SU-DHL-6 (cell line): Measurements from ENCODE around the gene ARMH4.

Source experiments
- H2AFZ ChIP-seq: fragments of 200-600 bp; sonication (generic); 2 replicates; pipeline ENCODE4 v1.6.1; 2014; ENCODE audit warnings: low read depth, mild to moderate bottlenecking, moderate library complexity, mixed read lengths, antibody characterized with exemption, low read length; ENCODE audit not compliant: severe bottlenecking
- H3F3A ChIP-seq: fragments of 200-600 bp; shearing (Covaris generic); 2 replicates; pipeline ENCODE4 v1.6.0; 2016; ENCODE audit warnings: antibody characterized with exemption, mild to moderate bottlenecking; ENCODE audit not compliant: insufficient read depth
- H3K27ac ChIP-seq: fragments of 200-600 bp; sonication (generic); 2 replicates; pipeline ENCODE4 v1.5.1; 2016; ENCODE audit warnings: low read depth, mild to moderate bottlenecking, low read length, moderate library complexity, mixed read lengths
- H3K27me3 ChIP-seq: fragments of 200-600 bp; sonication (generic), shearing (Covaris generic); 2 replicates; pipeline ENCODE4 v1.6.0; 2014; ENCODE audit warnings: mild to moderate bottlenecking, low read length
- H3K36me3 ChIP-seq: fragments of 200-600 bp; sonication (generic); 2 replicates; pipeline ENCODE4 v1.6.1; 2014; ENCODE audit warnings: mild to moderate bottlenecking, low read length, mixed read lengths
- H3K4me2 ChIP-seq: fragments of 300-600, 200-600 bp; shearing (Covaris generic), sonication (generic); 2 replicates; pipeline ENCODE4 v1.6.0; 2014; ENCODE audit warnings: low read length, low read depth, mild to moderate bottlenecking; ENCODE audit not compliant: poor library complexity, severe bottlenecking
- H3K4me3 ChIP-seq: fragments of 200-600 bp; sonication (generic); 2 replicates; pipeline ENCODE4 v1.5.1; 2014; ENCODE audit warnings: antibody characterized with exemption, low read length, mild to moderate bottlenecking, mixed read lengths; ENCODE audit not compliant: insufficient read depth, poor library complexity, severe bottlenecking
- H3K79me2 ChIP-seq: fragments of 200-600 bp; sonication (generic); 2 replicates; pipeline ENCODE4 v1.6.1; 2014; ENCODE audit warnings: mild to moderate bottlenecking, low read length, moderate library complexity; ENCODE audit not compliant: insufficient read depth
- H3K9ac ChIP-seq: fragments of 200-600 bp; sonication (generic); 2 replicates; pipeline ENCODE4 v1.7.0; 2014; ENCODE audit warnings: mild to moderate bottlenecking, low read length
- H3K9me2 ChIP-seq: fragments of 200-600 bp; sonication (generic); replicated peaks from 2 replicates; pipeline ENCODE4 v1.6.1; 2014; ENCODE audit warnings: low read length; ENCODE audit not compliant: insufficient read depth
- H3K9me3 ChIP-seq: fragments of 200-600 bp; sonication (generic); 2 replicates; pipeline ENCODE4 v1.6.1; 2014; ENCODE audit warnings: low read length, mixed read lengths; ENCODE audit not compliant: insufficient read depth
- H4K20me1 ChIP-seq: fragments of 200-600 bp; sonication (generic); 2 replicates; pipeline ENCODE4 v1.6.1; 2014; ENCODE audit warnings: low read depth, mild to moderate bottlenecking, antibody characterized with exemption, low read length, moderate library complexity, mixed read lengths
- EZH2phosphoT487 ChIP-seq: fragments of 200-600 bp; sonication (generic), shearing (Covaris generic); conservative IDR thresholded peaks from 2 replicates; pipeline ENCODE4 v1.6.1; 2018; ENCODE audit warnings: mild to moderate bottlenecking, antibody characterized with exemption, low read length, moderate library complexity, mixed read lengths
- TF ChIP-seq, protein P1 (sequence below): fragments of 200-600 bp; sonication (generic); IDR thresholded peaks from one replicate; pipeline ENCODE4 v1.5.1; 2017; ENCODE audit warnings: antibody characterized with exemption, mild to moderate bottlenecking, low read length, moderate library complexity; ENCODE audit not compliant: insufficient read depth, poor library complexity, severe bottlenecking

Gene ARMH4

DNA sequence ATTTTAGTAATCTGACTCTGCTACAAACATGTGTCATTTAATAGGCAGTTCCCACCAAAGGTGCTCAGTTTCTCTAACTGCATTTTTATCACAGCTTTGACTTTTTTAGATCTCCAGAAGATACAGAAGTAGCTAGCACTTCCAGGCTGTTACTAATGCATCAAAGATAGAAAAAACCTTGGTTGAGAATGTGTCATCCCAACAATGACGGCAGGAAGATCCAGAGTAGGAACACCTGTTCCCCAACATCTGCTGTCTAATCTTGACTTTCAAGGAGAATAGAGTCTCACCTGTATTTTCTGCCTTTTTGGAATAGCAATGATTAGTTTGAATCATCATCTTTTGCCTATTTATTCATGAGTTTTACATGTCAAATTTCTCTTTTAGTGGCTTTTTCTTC, 45.0 kb downstream of the ARMH4 start:
- H3K36me3 ChIP-seq = no peaks in the 10 kb centered on the region
- H3K9ac ChIP-seq = no peak overlapping the region
- no peaks in the 10 kb centered on the region for H3K9me3 ChIP-seq
- TF ChIP-seq EZH2phosphoT487 = no peak
- TF ChIP-seq, protein P1, sequence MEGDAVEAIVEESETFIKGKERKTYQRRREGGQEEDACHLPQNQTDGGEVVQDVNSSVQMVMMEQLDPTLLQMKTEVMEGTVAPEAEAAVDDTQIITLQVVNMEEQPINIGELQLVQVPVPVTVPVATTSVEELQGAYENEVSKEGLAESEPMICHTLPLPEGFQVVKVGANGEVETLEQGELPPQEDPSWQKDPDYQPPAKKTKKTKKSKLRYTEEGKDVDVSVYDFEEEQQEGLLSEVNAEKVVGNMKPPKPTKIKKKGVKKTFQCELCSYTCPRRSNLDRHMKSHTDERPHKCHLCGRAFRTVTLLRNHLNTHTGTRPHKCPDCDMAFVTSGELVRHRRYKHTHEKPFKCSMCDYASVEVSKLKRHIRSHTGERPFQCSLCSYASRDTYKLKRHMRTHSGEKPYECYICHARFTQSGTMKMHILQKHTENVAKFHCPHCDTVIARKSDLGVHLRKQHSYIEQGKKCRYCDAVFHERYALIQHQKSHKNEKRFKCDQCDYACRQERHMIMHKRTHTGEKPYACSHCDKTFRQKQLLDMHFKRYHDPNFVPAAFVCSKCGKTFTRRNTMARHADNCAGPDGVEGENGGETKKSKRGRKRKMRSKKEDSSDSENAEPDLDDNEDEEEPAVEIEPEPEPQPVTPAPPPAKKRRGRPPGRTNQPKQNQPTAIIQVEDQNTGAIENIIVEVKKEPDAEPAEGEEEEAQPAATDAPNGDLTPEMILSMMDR = no peak
- no peaks in the 10 kb centered on the region for H4K20me1 ChIP-seq
- H3F3A ChIP-seq = no peaks in the 10 kb centered on the region
- H3K4me2 ChIP-seq = no peak overlapping the region
- no peaks in the 10 kb centered on the region for H3K79me2 ChIP-seq
- H3K4me3 ChIP-seq = no peak overlapping the region
- H3K9me2 ChIP-seq = no peaks in the 10 kb centered on the region
- H3K27ac ChIP-seq = no peak overlapping the region
- H3K27me3 ChIP-seq = no peaks in the 10 kb centered on the region
- H2AFZ ChIP-seq = no peak overlapping the region

DNA sequence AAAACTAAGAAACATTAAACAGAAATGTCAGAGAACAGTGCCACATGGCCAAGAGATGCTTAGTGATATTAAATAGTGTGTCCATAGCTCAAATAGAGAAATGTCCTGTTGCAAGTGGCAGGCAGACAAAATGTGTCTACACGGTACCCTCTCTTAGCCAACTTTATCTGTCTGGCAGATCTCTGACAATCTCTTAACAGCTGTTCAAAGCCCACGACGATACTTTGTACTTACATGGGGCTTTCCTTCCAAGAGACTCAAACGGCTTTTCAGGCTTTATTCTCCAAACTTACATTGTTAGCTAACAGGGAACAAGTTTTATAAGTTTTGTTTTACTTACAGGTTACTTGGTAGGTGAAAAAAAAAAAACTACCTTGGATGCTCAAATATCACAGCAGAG, 45.6 kb downstream of the ARMH4 start:
- no peak overlapping the region for H2AFZ ChIP-seq

DNA sequence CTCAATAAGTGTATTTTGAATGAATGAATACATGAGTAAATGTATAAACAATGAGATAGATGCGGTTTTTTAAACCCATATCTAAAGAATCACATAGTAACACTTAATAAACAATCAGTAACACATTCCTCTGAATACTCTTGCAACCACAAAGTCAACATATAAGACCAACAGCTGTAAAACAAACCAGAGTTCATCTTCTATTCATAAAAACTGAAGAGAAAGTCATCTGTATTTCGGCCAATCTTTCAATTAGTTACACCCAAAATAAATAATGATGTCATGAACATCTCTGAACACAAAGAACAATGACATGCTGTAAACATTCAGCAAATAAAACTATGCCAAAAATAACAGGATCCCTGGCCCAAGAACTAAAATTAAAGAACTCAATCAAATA, 47.2 kb downstream of the ARMH4 start:
- TF ChIP-seq, protein P1 = no peak
- no peak for TF ChIP-seq EZH2phosphoT487
- no peaks in the 10 kb centered on the region for H3K79me2 ChIP-seq
- no peaks in the 10 kb centered on the region for H3F3A ChIP-seq
- no peaks in the 10 kb centered on the region for H3K27me3 ChIP-seq
- no peaks in the 10 kb centered on the region for H3K9me3 ChIP-seq
- no peak overlapping the region for H2AFZ ChIP-seq
- no peaks in the 10 kb centered on the region for H3K9me2 ChIP-seq
- H4K20me1 ChIP-seq = no peaks in the 10 kb centered on the region
- H3K4me3 ChIP-seq = no peak overlapping the region
- H3K9ac ChIP-seq = no peak overlapping the region
- no peak overlapping the region for H3K4me2 ChIP-seq
- H3K36me3 ChIP-seq = no peaks in the 10 kb centered on the region
- no peak overlapping the region for H3K27ac ChIP-seq

More for the DNA sequence above, 45.6 kb downstream of the ARMH4 start:
- Histone ChIP-seq H3K4me2 (no peak overlapping the region), H3K36me3 (no peaks in the 10 kb centered on the region), H4K20me1 (no peaks in the 10 kb centered on the region), H3K9me2 (no peaks in the 10 kb centered on the region), H3K9me3 (no peaks in the 10 kb centered on the region), H3K27ac (no peak overlapping the region), H3K27me3 (no peaks in the 10 kb centered on the region), H3K9ac (no peak overlapping the region), H3F3A (no peaks in the 10 kb centered on the region), H3K4me3 (no peak overlapping the region), H3K79me2 (no peaks in the 10 kb centered on the region)
- TF ChIP-seq, protein P1 = no peak
- TF ChIP-seq EZH2phosphoT487 = no peak
